Neuronal stem cell (in vitro differentiated cells): ENCODE measurements around the gene KRT80.

Experiments used
- DNase-seq: peaks from one replicate; pipeline ENCODE4 v3.0.0-alpha.2; 2013; ENCODE audit warnings: low spot score
- H2AFZ ChIP-seq: one replicate; pipeline ENCODE4 v1.6.1; 2013; ENCODE audit warnings: mild to moderate bottlenecking, low read length, inconsistent platforms
- H2AK5ac ChIP-seq: 2 replicates; pipeline ENCODE4 v1.6.1; 2013; ENCODE audit warnings: low read depth, mild to moderate bottlenecking, inconsistent platforms, low read length, moderate library complexity, mixed read lengths
- H2BK120ac ChIP-seq: 2 replicates; pipeline ENCODE4 v1.6.1; 2013; ENCODE audit warnings: low read depth, mild to moderate bottlenecking, inconsistent platforms, low read length, moderate library complexity, mixed read lengths
- H2BK12ac ChIP-seq: one replicate; pipeline ENCODE4 v1.6.1; 2013; ENCODE audit warnings: low read length, inconsistent platforms
- H2BK15ac ChIP-seq: 2 replicates; pipeline ENCODE4 v1.6.1; 2013; ENCODE audit warnings: mild to moderate bottlenecking, low read length, inconsistent platforms, mixed read lengths
- H2BK5ac ChIP-seq: one replicate; pipeline ENCODE4 v1.6.1; 2013; ENCODE audit warnings: inconsistent platforms, mild to moderate bottlenecking, low read length, moderate library complexity
- H3K14ac ChIP-seq: one replicate; pipeline ENCODE4 v1.6.1; 2013; ENCODE audit warnings: low read length, inconsistent platforms
- H3K18ac ChIP-seq: 2 replicates; pipeline ENCODE4 v1.6.1; 2013; ENCODE audit warnings: low read length, inconsistent platforms
- H3K23ac ChIP-seq: 2 replicates; pipeline ENCODE4 v1.6.1; 2013; ENCODE audit warnings: low read depth, mild to moderate bottlenecking, mixed read lengths, low read length, inconsistent platforms; ENCODE audit not compliant: poor library complexity
- H3K27ac ChIP-seq: replicated peaks from 3 replicates; pipeline ENCODE4 v1.5.1; 2013; ENCODE audit warnings: low read length, inconsistent platforms
- H3K27me3 ChIP-seq, 3 experiments: 2 replicates each; pipeline ENCODE4 v1.6.1; 2013; ENCODE audit warnings: low read length in 3 of 3, mild to moderate bottlenecking in 2 of 3, inconsistent platforms in 1 of 3, low read depth in 1 of 3, mixed read lengths in 1 of 3, moderate library complexity in 1 of 3; ENCODE audit not compliant: control insufficient read depth in 3 of 3, insufficient read depth in 3 of 3
- H3K36me3 ChIP-seq, 2 donors: replicated peaks in 1 of 2; 2 replicates each; pipeline ENCODE4 v1.6.1; 2013; ENCODE audit warnings: low read length in 2 of 2; ENCODE audit not compliant: control insufficient read depth in 2 of 2, insufficient read depth in 2 of 2
- H3K4ac ChIP-seq: 2 replicates; pipeline ENCODE4 v1.6.1; 2013; ENCODE audit warnings: inconsistent platforms, mild to moderate bottlenecking, low read length, moderate library complexity
- H3K4me1 ChIP-seq, 2 donors: 1 replicate in 1 of 2; 2 replicates in 1 of 2; pipeline ENCODE4 v1.6.1; 2013; ENCODE audit warnings: low read length in 2 of 2, low read depth in 1 of 2; ENCODE audit not compliant: control insufficient read depth in 2 of 2, insufficient read depth in 1 of 2
- H3K4me2 ChIP-seq: one replicate; pipeline ENCODE4 v1.6.1; 2013; ENCODE audit warnings: mild to moderate bottlenecking, low read length, inconsistent platforms; ENCODE audit not compliant: insufficient read depth, poor library complexity, severe bottlenecking
- H3K4me3 ChIP-seq, 2 donors: 2 replicates each; pipeline ENCODE4 v1.5.1; 2013; ENCODE audit warnings: low read length in 2 of 2, mild to moderate bottlenecking in 2 of 2, inconsistent platforms in 1 of 2, moderate library complexity in 1 of 2
- H3K79me1 ChIP-seq: one replicate; pipeline ENCODE4 v1.6.1; 2013; ENCODE audit warnings: low read depth, mild to moderate bottlenecking, inconsistent platforms, low read length, moderate library complexity
- H3K9ac ChIP-seq: one replicate; pipeline ENCODE4 v1.6.1; 2013; ENCODE audit warnings: mild to moderate bottlenecking, low read depth, low read length, inconsistent platforms; ENCODE audit not compliant: poor library complexity
- H3K9me3 ChIP-seq, 2 donors: replicated peaks in 1 of 2; 2 replicates each; pipeline versions ENCODE3 to v1.6.1; 2013; ENCODE audit warnings: low read length in 2 of 2, mild to moderate bottlenecking in 2 of 2, inconsistent platforms in 1 of 2, low read depth in 1 of 2, mixed read lengths in 1 of 2, moderate library complexity in 1 of 2; ENCODE audit not compliant: control insufficient read depth in 2 of 2, insufficient read depth in 1 of 2
- H4K8ac ChIP-seq: one replicate; pipeline ENCODE4 v1.6.1; 2013; ENCODE audit warnings: low read depth, mild to moderate bottlenecking, inconsistent platforms, low read length, moderate library complexity
- H4K91ac ChIP-seq: one replicate; pipeline ENCODE4 v1.6.1; 2013; ENCODE audit warnings: low read length, low read depth, mild to moderate bottlenecking, inconsistent platforms; ENCODE audit not compliant: poor library complexity
- WGBS, 2 donors: extraction: QIAGEN DNeasy Blood & Tissue Kit; methylation state at CpG; one replicate each; pipeline ENCODE4 v1.1.7; 2013; ENCODE audit warnings: missing lambda C conversion rate in 2 of 2, mixed read lengths in 1 of 2; ENCODE audit not compliant: insufficient read length in 2 of 2, insufficient replicate concordance in 1 of 2; ENCODE audit errors: extremely low coverage in 2 of 2; 5-methylcytosine and 5-hydroxymethylcytosine counted together

KRT80 gene

GRCh38 chr12:52145228-52146088 is 46.4 kb downstream of the KRT80 start:
- Histone ChIP-seq H2BK12ac (peak overlapping the region; percentile 91), H2BK120ac (peak overlapping the region; percentile 4), H2BK5ac (peak overlapping the region; percentile 15), H3K4me2 (no peak overlapping the region), H3K27me3 (peaks cover 0 to 2% (median 0%) of the 10 kb centered on the region in 3 experiments), H3K4me3 (no peak overlapping the region), H3K4ac (peak overlapping the region; percentile 69), H2AK5ac (peak overlapping the region; percentile 95), H3K4me1 (peaks cover 13 to 26% of the 10 kb centered on the region in 2 donors), H3K14ac (peak overlapping the region; percentile 14), H3K9ac (peak overlapping the region; percentile 73), H3K23ac (peak overlapping the region; percentile 78), H2BK15ac (peak overlapping the region; percentile 82), H2AFZ (peak overlapping the region; percentile 94), H3K79me1 (no peaks in the 10 kb centered on the region), H4K8ac (peak overlapping the region; percentile 99), H3K9me3 (no peaks in the 10 kb centered on the region), H4K91ac (peak overlapping the region; percentile 56), H3K18ac (peak overlapping the region; percentile 98), H3K36me3 (no peaks in the 10 kb centered on the region), H3K27ac (peak overlapping the region; percentile 31)
- no CpG with 5 or more reads among the region's 18 CpGs for WGBS, 2 donors
- DNase-seq: no peak

GRCh38 chr12:52144512-52145227 is 47.1 kb downstream of the KRT80 start:
- H4K91ac ChIP-seq: peak overlapping the region; percentile 12
- H3K4me3 ChIP-seq: no peak overlapping the region
- peak overlapping the region; percentile 94 for H2AFZ ChIP-seq
- peaks cover 13 to 28% of the 10 kb centered on the region in 2 donors for H3K4me1 ChIP-seq
- H3K18ac ChIP-seq: peak overlapping the region; percentile 98
- no peaks in the 10 kb centered on the region for H3K36me3 ChIP-seq
- H3K9me3 ChIP-seq: no peaks in the 10 kb centered on the region
- peak overlapping the region; percentile 15 for H2BK5ac ChIP-seq
- no peak overlapping the region for H3K27ac ChIP-seq
- peak overlapping the region; percentile 91 for H2BK12ac ChIP-seq
- peak overlapping the region; percentile 99 for H4K8ac ChIP-seq
- peak overlapping the region; percentile 6 for H3K23ac ChIP-seq
- peaks cover 0 to 2% (median 0%) of the 10 kb centered on the region in 3 experiments for H3K27me3 ChIP-seq
- H2AK5ac ChIP-seq: peak overlapping the region; percentile 95
- no peak for DNase-seq
- H3K4me2 ChIP-seq: no peak overlapping the region
- H3K14ac ChIP-seq: no peak overlapping the region
- WGBS, 2 donors: no CpG with 5 or more reads among the region's 16 CpGs
- peak overlapping the region; percentile 73 for H3K9ac ChIP-seq
- H2BK120ac ChIP-seq: peak overlapping the region; percentile 4
- no peaks in the 10 kb centered on the region for H3K79me1 ChIP-seq
- H2BK15ac ChIP-seq: peak overlapping the region; percentile 90
- peak overlapping the region; percentile 0 for H3K4ac ChIP-seq

GRCh38 chr12:52142431-52142830 is 49.4 kb downstream of the KRT80 start:
- Histone ChIP-seq H3K9me3 (no peaks in the 10 kb centered on the region), H2BK15ac (no peak overlapping the region), H4K8ac (no peak overlapping the region), H3K4ac (no peak overlapping the region), H2BK12ac (no peak overlapping the region), H3K4me1 (peaks cover 13 to 27% of the 10 kb centered on the region in 2 donors), H3K9ac (no peak overlapping the region), H3K4me2 (no peak overlapping the region), H4K91ac (no peak overlapping the region), H3K27me3 (peaks cover 0 to 2% (median 0%) of the 10 kb centered on the region in 3 experiments), H3K18ac (no peak overlapping the region), H2AFZ (no peak overlapping the region), H2BK120ac (no peak overlapping the region), H2AK5ac (no peak overlapping the region), H3K79me1 (no peaks in the 10 kb centered on the region), H2BK5ac (no peak overlapping the region), H3K23ac (no peak overlapping the region), H3K4me3 (no peak overlapping the region), H3K14ac (no peak overlapping the region), H3K36me3 (no peaks in the 10 kb centered on the region), H3K27ac (no peak overlapping the region)
- WGBS, 2 donors: no CpG with 5 or more reads among the region's 5 CpGs
- DNase-seq: no peak

GRCh38 chr12:52141875-52142274 is 49.9 kb downstream of the KRT80 start:
- Histone ChIP-seq H3K4me2 (no peak overlapping the region), H3K9me3 (no peaks in the 10 kb centered on the region), H2BK120ac (no peak overlapping the region), H3K27me3 (peaks cover 0 to 2% (median 0%) of the 10 kb centered on the region in 3 experiments), H2AK5ac (no peak overlapping the region), H3K4me1 (peaks cover 13 to 25% of the 10 kb centered on the region in 2 donors), H3K18ac (no peak overlapping the region), H2BK5ac (no peak overlapping the region), H4K8ac (no peak overlapping the region), H3K9ac (no peak overlapping the region), H2BK15ac (no peak overlapping the region), H2AFZ (no peak overlapping the region), H3K27ac (no peak overlapping the region), H4K91ac (no peak overlapping the region), H3K4me3 (no peak overlapping the region), H3K79me1 (no peaks in the 10 kb centered on the region), H3K23ac (no peak overlapping the region), H3K14ac (no peak overlapping the region), H3K4ac (no peak overlapping the region), H3K36me3 (no peaks in the 10 kb centered on the region), H2BK12ac (no peak overlapping the region)
- DNase-seq: no peak
- no CpG with 5 or more reads among the region's 8 CpGs for WGBS, 2 donors
